ENCODE results near the gene SMARCE1. TPM values are rescaled to one million over a fixed set of nuclear protein-coding genes. Genes with fewer than 3 reads are reported as not detected.

The SMARCE1 gene
- total RNA-seq, 2 donors from 2014 or later: 48.0 to 50.8 TPM

Other genes starting within 250 kb of the SMARCE1 start
- under 1 TPM in 1 of 2 donors, not detected in 1; 0.33 TPM for gene TOP2A, start 229.9 kb downstream of the SMARCE1 start, total RNA-seq
- 100 to 1,000 TPM in 1 of 2 donors, 10 to 100 TPM in 1; 88.7 to 315 TPM for gene IGFBP4, start 204.4 kb downstream of the SMARCE1 start, total RNA-seq
- gene TNS4, start 146.2 kb downstream of the SMARCE1 start, total RNA-seq: not detected
- under 1 TPM in 1 of 2 donors, not detected in 1; 0.26 TPM for gene CCR7, start 82.3 kb downstream of the SMARCE1 start, total RNA-seq
- gene KRT222, start 17.4 kb upstream of the SMARCE1 start, total RNA-seq: 1 to 10 TPM in 1 of 2 donors, under 1 TPM in 1; 0.66 to 1.6 TPM
- gene KRT24, start 55.9 kb upstream of the SMARCE1 start, total RNA-seq: not detected
- gene KRT25, start 107.5 kb upstream of the SMARCE1 start, total RNA-seq: not detected
- gene KRT26, start 124.4 kb upstream of the SMARCE1 start, total RNA-seq: not detected
- gene KRT27, start 134.7 kb upstream of the SMARCE1 start, total RNA-seq: not detected
- gene KRT28, start 152.1 kb upstream of the SMARCE1 start, total RNA-seq: not detected
- gene KRT10, start 174.8 kb upstream of the SMARCE1 start, total RNA-seq: 1 to 10 TPM; 3.3 to 8.0 TPM
- not detected for gene KRT12, start 219.4 kb upstream of the SMARCE1 start, total RNA-seq
- not detected for gene KRT20, start 237.4 kb upstream of the SMARCE1 start, total RNA-seq